Ishikawa (cell line): ENCODE results near the gene GNAO1.

ENCODE experiments used
- CEBPB ChIP-seq: IDR thresholded peaks from 2 replicates; pipeline ENCODE4 v1.6.1; 2012
- CREB1 ChIP-seq: IDR thresholded peaks from 2 replicates; pipeline ENCODE4 v1.6.1; 2012; ENCODE audit warnings: low read depth
- EGR1 ChIP-seq: IDR thresholded peaks from 2 replicates; pipeline ENCODE4 v1.6.1; 2012
- EP300 ChIP-seq: IDR thresholded peaks from 2 replicates; pipeline ENCODE4 v1.6.1; 2012; ENCODE audit warnings: borderline replicate concordance
- FOXM1 ChIP-seq: IDR thresholded peaks from 2 replicates; pipeline ENCODE4 v1.6.1; 2012; ENCODE audit warnings: low read depth, borderline replicate concordance
- NFIC ChIP-seq: IDR thresholded peaks from 2 replicates; pipeline ENCODE4 v1.6.1; 2012
- RAD21 ChIP-seq: IDR thresholded peaks from 2 replicates; pipeline ENCODE4 v1.6.1; 2012; ENCODE audit warnings: low read depth
- TAF1 ChIP-seq: IDR thresholded peaks from 2 replicates; pipeline ENCODE4 v1.6.1; 2012; ENCODE audit warnings: low read depth, mild to moderate bottlenecking
- TCF12 ChIP-seq: IDR thresholded peaks from 2 replicates; pipeline ENCODE4 v1.6.1; 2012; ENCODE audit warnings: low read depth
- TEAD4 ChIP-seq: IDR thresholded peaks from 2 replicates; pipeline ENCODE4 v1.6.1; 2012
- YY1 ChIP-seq: IDR thresholded peaks from 2 replicates; pipeline ENCODE4 v1.6.1; 2012; ENCODE audit warnings: low read depth
- ZBTB7A ChIP-seq: IDR thresholded peaks from 2 replicates; pipeline ENCODE4 v1.6.1; 2012; ENCODE audit warnings: low read depth
- TF ChIP-seq, protein P1 (sequence below): IDR thresholded peaks from 2 replicates; pipeline ENCODE4 v1.6.1; 2012
- TF ChIP-seq, protein P2 (sequence below): IDR thresholded peaks from 2 replicates; pipeline ENCODE4 v1.6.1; 2012; ENCODE audit warnings: low read depth, mild to moderate bottlenecking
- TF ChIP-seq, protein P3 (sequence below): IDR thresholded peaks from 2 replicates; pipeline ENCODE4 v1.6.1; 2012

The GNAO1 gene

DNA sequence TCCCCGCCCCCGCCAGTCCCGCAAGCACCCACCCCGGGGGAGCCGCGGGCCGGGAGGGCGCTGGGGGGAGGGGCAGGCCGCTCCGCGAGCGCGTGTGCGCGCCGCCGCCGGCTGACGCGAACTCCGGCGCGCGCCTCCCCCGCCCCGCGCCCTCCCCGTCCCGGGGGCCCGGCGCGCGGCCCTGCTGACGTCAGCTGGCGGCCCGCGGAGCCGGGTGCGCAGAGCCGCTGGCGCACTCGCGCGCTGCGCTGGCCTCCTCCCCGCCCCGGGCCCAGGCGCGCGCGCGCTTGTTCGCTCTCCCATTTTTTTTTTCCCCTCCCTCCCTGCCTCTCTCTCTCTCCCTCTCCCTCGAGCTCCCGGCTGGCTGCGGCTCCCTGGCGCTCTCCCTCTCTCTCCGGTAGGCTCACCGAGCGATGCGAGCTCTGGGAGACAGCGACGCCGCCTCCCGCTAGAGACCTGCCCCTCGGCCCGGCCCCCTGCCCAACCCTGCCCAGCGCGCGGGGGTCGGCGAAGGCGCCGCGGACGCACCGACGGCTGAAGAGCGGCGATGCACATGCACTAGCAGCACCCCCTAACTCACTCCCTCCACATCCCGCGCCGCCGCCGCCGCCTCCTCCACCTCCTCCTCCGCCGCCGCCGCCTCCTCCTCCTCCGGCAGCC lies at the start of gene GNAO1:
Gene GNAO1 (plus strand): TSS at position 334 of the 660 bp plus-strand sequence. CDS start 747 bp downstream, outside the sequence.
- TF ChIP-seq ZBTB7A, result peak; percentile 54; the same call in 1 of the 2 replicates
- TF ChIP-seq TEAD4, result no peak

DNA sequence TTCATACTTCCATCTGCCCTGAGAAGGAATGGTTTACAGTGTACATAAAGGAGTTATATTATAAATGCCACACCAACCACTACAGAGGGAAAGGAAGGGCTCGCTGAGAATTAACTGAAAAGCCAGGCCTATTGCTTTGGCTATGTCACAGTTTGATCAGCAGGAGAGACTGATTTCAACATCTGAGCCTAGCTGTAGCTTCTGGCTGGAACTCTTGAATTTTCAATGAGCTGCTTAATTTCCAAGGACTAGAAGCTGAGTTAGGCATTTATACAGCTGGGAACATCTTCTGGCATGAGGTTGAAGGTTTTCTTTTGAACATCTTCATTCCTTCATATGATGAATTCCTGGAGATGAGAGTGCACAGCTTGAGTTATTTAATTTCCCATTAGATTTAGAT lies 47.6 kb upstream of the GNAO1 start:
- TF ChIP-seq, protein P1, sequence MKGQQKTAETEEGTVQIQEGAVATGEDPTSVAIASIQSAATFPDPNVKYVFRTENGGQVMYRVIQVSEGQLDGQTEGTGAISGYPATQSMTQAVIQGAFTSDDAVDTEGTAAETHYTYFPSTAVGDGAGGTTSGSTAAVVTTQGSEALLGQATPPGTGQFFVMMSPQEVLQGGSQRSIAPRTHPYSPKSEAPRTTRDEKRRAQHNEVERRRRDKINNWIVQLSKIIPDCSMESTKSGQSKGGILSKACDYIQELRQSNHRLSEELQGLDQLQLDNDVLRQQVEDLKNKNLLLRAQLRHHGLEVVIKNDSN, result no peak
- TF ChIP-seq EGR1 (no peak), ZBTB7A (no peak)

DNA sequence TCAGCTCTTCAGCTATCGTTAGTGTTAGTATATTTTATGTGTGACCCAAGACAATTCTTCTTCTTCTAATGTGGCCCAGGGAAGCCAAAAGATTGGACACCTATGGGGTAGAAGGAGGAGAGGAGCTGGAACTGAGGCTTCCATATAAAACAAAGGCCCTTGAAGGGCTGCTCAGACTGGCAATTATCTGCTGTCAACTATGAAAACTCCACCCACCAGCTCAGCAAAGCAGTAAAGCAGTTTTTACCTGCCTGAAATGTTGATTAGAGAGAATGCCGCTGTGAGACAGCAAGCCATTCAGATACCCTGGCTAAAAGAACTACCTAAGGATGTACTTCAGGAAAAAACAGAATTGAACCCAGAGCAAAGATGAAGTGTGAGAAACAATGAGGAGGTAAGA lies 45.9 kb upstream of the GNAO1 start:
- TF ChIP-seq RAD21 (no peak), CREB1 (no peak), TEAD4 (no peak), ZBTB7A (no peak), TCF12 (no peak), CEBPB (no peak), EGR1 (no peak), TAF1 (no peak), EP300 (no peak), NFIC (no peak), YY1 (no peak), FOXM1 (no peak)
- TF ChIP-seq, protein P1, result no peak
- TF ChIP-seq, protein P2, sequence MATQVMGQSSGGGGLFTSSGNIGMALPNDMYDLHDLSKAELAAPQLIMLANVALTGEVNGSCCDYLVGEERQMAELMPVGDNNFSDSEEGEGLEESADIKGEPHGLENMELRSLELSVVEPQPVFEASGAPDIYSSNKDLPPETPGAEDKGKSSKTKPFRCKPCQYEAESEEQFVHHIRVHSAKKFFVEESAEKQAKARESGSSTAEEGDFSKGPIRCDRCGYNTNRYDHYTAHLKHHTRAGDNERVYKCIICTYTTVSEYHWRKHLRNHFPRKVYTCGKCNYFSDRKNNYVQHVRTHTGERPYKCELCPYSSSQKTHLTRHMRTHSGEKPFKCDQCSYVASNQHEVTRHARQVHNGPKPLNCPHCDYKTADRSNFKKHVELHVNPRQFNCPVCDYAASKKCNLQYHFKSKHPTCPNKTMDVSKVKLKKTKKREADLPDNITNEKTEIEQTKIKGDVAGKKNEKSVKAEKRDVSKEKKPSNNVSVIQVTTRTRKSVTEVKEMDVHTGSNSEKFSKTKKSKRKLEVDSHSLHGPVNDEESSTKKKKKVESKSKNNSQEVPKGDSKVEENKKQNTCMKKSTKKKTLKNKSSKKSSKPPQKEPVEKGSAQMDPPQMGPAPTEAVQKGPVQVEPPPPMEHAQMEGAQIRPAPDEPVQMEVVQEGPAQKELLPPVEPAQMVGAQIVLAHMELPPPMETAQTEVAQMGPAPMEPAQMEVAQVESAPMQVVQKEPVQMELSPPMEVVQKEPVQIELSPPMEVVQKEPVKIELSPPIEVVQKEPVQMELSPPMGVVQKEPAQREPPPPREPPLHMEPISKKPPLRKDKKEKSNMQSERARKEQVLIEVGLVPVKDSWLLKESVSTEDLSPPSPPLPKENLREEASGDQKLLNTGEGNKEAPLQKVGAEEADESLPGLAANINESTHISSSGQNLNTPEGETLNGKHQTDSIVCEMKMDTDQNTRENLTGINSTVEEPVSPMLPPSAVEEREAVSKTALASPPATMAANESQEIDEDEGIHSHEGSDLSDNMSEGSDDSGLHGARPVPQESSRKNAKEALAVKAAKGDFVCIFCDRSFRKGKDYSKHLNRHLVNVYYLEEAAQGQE, result no peak
- TF ChIP-seq, protein P3, sequence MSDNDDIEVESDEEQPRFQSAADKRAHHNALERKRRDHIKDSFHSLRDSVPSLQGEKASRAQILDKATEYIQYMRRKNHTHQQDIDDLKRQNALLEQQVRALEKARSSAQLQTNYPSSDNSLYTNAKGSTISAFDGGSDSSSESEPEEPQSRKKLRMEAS, result no peak

DNA sequence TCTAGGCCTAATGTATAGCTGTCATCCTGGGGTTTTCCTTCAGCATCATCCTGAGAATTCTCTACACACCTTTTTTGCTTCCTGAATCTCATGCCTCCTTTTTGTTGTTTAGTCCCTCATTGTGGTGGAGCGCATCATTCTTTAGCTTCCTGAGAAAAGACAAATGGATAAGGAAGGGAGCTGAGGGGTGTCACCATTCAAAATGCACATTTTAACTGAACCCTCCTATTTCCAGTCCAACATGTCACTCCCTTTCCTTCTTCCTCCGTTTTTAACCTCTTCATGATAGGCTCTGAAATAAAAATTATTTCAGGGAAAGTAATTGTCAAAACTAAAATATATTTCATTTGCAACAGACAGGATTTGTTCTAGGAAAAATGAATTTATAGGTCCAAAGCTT lies 39.7 kb upstream of the GNAO1 start:
- TF ChIP-seq FOXM1, result no peak
- no peak for TF ChIP-seq EP300
- no peak for TF ChIP-seq RAD21
- no peak for TF ChIP-seq NFIC
- no peak for TF ChIP-seq CEBPB
- no peak for TF ChIP-seq YY1
- no peak for TF ChIP-seq CREB1
- TF ChIP-seq ZBTB7A, result no peak
- TF ChIP-seq TAF1, result no peak
- TF ChIP-seq TCF12, result no peak
- TF ChIP-seq, protein P3, result no peak

DNA sequence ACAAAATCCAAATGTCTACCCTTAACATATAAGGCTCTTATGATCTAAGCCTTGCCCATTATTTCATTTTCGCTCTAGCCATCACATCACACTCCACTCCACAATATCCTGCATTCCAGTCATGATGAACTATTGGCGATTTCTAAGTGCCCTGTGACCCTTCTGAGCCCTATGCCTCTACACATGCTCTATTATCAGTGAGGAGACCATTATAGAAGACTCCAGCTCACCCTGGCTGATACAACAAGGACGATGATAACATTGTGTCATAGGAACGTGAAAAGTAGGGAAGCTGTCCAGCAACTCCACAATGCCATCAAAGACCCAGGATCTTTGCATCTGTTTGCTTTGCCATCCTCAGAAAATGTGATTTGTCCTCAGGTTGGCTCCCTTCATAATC lies 29.6 kb upstream of the GNAO1 start:
- no peak for TF ChIP-seq TEAD4
- TF ChIP-seq FOXM1, result no peak
- TF ChIP-seq, protein P3, result no peak
- TF ChIP-seq, protein P1, result no peak
- TF ChIP-seq EGR1, result no peak
- TF ChIP-seq TCF12, result no peak
- no peak for TF ChIP-seq CEBPB
- TF ChIP-seq ZBTB7A, result no peak
- TF ChIP-seq EP300, result no peak
- no peak for TF ChIP-seq YY1
- no peak for TF ChIP-seq TAF1
- no peak for TF ChIP-seq RAD21
- TF ChIP-seq, protein P2, result no peak
- no peak for TF ChIP-seq CREB1
- TF ChIP-seq NFIC, result no peak

DNA sequence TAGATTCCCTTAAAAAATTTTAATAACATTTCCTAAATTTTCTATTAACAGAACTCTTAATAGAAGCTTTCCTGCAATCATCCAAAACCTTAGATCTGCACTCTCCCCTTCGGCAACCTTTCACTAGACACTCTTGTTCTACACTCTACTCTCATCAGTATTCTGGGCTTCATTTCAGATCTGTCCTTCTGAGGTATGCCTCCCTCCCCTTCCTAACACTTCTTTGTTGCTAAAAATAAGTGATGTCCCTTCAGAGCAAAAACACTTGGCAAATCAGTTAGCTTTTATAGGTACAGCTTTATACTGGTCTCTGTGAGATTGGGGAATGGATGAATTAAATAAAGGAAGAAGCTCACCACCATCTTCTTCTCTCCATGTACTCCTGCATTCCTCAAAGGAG lies 28.2 kb upstream of the GNAO1 start:
- TF ChIP-seq EGR1 (no peak), FOXM1 (no peak), TAF1 (no peak), NFIC (no peak), ZBTB7A (no peak), CREB1 (no peak), TEAD4 (no peak), EP300 (no peak), YY1 (no peak), CEBPB (no peak)
- TF ChIP-seq, protein P1, result no peak
